Keratinocyte (primary cell): ENCODE results near the gene TNS3.

Experiments
- CTCF ChIP-seq, 3 experiments: IDR thresholded peaks in 1 of 3; conservative IDR thresholded peaks in 1 of 3; optimal IDR thresholded peaks in 1 of 3; 2 replicates in 2 of 3; 3 replicates in 1 of 3; pipeline versions ENCODE3 to v1.5.1; 2011; ENCODE audit warnings: low read length in 3 of 3, mild to moderate bottlenecking in 3 of 3, moderate library complexity in 2 of 3, control low read depth in 1 of 3, inconsistent platforms in 1 of 3; ENCODE audit not compliant: insufficient read depth in 2 of 3; ENCODE audit errors: extremely low read depth in 1 of 3
- EZH2 ChIP-seq: IDR thresholded peaks from one replicate; pipeline ENCODE4 v1.6.1; 2012; ENCODE audit warnings: inconsistent platforms, mild to moderate bottlenecking, low read length, moderate library complexity

DNA sequence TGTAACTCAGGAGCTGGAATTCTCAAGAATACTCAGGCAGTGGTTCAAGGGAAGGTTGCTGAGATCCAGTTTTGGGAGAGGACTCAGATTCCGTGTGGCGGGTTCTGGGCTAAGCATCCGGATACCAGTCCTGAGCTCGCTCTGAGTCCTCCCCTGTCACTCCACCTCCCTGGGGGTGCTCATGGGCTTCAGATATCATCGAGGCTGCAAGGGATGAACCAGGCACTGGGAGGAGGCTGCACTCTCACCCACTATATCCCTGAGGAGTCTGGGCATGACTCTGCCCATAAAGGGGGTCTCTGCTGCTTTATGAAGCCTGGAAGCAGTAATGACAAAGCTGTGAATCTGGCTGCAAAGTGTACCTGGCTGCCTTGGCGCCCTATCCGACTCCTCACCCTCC is 188.5 kb downstream of the TNS3 start:
- no peak for TF ChIP-seq CTCF (optimal IDR thresholded peaks at IDR 0.05 in 1 of 3, IDR thresholded peaks at IDR 0.05 in 1 of 3, conservative IDR thresholded peaks at IDR 0.05 in 1 of 3; ENCODE audit: extremely low read depth in 1 of 3, insufficient read depth in 2 of 3, low read length in 3 of 3)
- TF ChIP-seq EZH2: no peak
